Right lung (tissue), 5 donors: ENCODE data around the gene GDAP1L1. TPM values are rescaled to one million over a fixed set of nuclear protein-coding genes. Genes with fewer than 3 reads are reported as not detected.
"Not testable (repeated sequence)": the region's sequence is repeated elsewhere in the genome, so short reads cannot be mapped to it uniquely, and the experiment has no call there.

Experiments
- DNase-seq, 2 donors: peaks; one replicate each; pipeline ENCODE4 v3.0.0-alpha.2; 2013
- polyA plus RNA-seq, 5 donors: library from polyadenylated mRNA; unstranded; fragments of 120-200 nt; gene quantifications; one replicate each; pipeline versions ENCODE4 v1.2.1 to v1.2.3, GENCODE V29; 2013; ENCODE audit warnings: inconsistent platforms in 1 of 5, low replicate concordance in 1 of 5; ENCODE audit not compliant: insufficient read length in 5 of 5, insufficient read depth in 1 of 5

GDAP1L1 gene
- polyA plus RNA-seq, 5 donors, result 0.14 to 0.84 (median 0.40) TPM

GRCh38 chr20:44219170-44219730 lies 27.9 kb upstream of the GDAP1L1 start:
- no peak for DNase-seq

- no peak for DNase-seq
Measured at GRCh38 chr20:44219791-44220190, 27.3 kb upstream of the GDAP1L1 start.

- DNase-seq, result no peak
Measured at GRCh38 chr20:44221368-44221954, 25.6 kb upstream of the GDAP1L1 start.

- DNase-seq, result no peak
Measured at GRCh38 chr20:44222027-44222426, 25.1 kb upstream of the GDAP1L1 start.

GRCh38 chr20:44222633-44223368 lies 24.3 kb upstream of the GDAP1L1 start:
- no peak for DNase-seq

- no peak for DNase-seq
Measured at GRCh38 chr20:44223721-44224120, 23.4 kb upstream of the GDAP1L1 start.

GRCh38 chr20:44224637-44225036 lies 22.5 kb upstream of the GDAP1L1 start:
- no peak for DNase-seq

GRCh38 chr20:44228465-44229258 lies 18.4 kb upstream of the GDAP1L1 start:
- DNase-seq, result no peak

GRCh38 chr20:44231193-44231592 lies 15.9 kb upstream of the GDAP1L1 start:
- no peak for DNase-seq

- no peak for DNase-seq
Measured at GRCh38 chr20:44231713-44232468, 15.2 kb upstream of the GDAP1L1 start.

GRCh38 chr20:44232469-44232856 lies 14.6 kb upstream of the GDAP1L1 start:
- DNase-seq, result not testable (repeated sequence)

GRCh38 chr20:44233436-44234016 lies 13.6 kb upstream of the GDAP1L1 start:
- DNase-seq, result no peak

- no peak for DNase-seq
Measured at GRCh38 chr20:44234566-44235317, 12.4 kb upstream of the GDAP1L1 start.

- no peak for DNase-seq
Measured at GRCh38 chr20:44235702-44236101, 11.4 kb upstream of the GDAP1L1 start.

- not testable (repeated sequence) for DNase-seq
Measured at GRCh38 chr20:44236840-44237239, 10.3 kb upstream of the GDAP1L1 start.

- no peak for DNase-seq
Measured at GRCh38 chr20:44241796-44242195, 5.3 kb upstream of the GDAP1L1 start.

GRCh38 chr20:44245977-44246376 lies 1.1 kb upstream of the GDAP1L1 start:
- DNase-seq, result no peak

- peak; percentile 22 to 27 for DNase-seq
Measured at GRCh38 chr20:44247586-44248409, 690 bp downstream of the GDAP1L1 start.

- DNase-seq, result no peak
Measured at GRCh38 chr20:44248410-44248759, 1.3 kb downstream of the GDAP1L1 start.

GRCh38 chr20:44251284-44251683 lies 4.2 kb downstream of the GDAP1L1 start:
- no peak for DNase-seq
